Measurements from ENCODE around the gene GPC3. TPM values are rescaled to one million over a fixed set of nuclear protein-coding genes. Genes with fewer than 3 reads are reported as not detected.

Gene GPC3
- total RNA-seq, 4 donors from 2014 or later = 1.4 to 5.8 (median 2.7) TPM

DNA sequence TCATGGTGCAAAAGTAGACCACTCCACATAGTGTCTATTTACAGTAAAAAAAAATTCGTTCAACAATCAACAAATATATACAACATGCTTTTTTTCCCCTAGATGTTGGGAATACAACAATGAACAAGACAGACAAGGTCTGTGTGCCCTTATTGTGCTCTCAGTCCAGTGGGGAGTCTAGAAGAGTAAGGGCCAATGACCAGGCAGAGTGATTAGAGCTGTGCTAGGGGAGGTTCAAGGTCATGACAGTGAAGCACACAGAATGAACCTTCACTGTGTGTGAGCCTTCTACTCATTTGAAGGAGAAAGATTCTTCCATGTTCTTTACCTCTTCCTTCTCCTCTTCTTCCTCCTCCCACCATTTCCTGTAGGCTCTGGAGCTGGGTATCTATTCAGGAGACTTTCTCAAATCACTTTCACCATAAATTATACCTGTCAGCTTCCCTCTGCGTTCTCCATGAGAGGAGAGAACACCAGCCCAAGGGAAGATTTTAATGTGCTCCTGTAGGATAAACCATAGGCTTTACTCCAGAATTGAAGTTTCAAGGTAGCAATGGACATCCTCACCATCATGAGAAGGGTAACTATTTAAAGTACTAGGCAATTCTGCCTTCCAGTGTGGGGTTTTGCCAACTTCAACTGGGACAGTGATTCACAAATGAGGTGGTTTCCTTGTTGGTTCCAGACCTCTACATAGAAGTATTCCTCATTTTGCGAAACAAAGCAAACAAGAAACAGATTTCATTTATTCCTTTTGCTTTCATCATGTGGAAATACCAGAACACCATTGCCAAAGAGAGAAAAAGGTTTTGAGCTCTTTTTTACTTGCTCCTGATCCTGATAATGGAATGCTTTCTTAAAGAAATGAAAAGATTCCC, 323.2 kb downstream of the GPC3 start:
- Histone ChIP-seq H3K9me3 (no peaks in the 10 kb centered on the region), H3K27me3 (no peaks in the 10 kb centered on the region), H3K36me3 (no peaks in the 10 kb centered on the region), H3K4me1 (no peaks in the 10 kb centered on the region), H3K4me3 (no peak overlapping the region), H3K27ac (no peak overlapping the region)
- intact Hi-C loops (cut with DNase I; ENCODE audit: low total_unique reads) (no loop called here), in situ Hi-C loops (cut with MboI; ENCODE audit: low sequenced_read_pairs in 4 of 4) (loop anchor here in 3 of 4 donors (10.0 to 25.0 kb wide), 3 partner anchors 325 to 687 kb away; no protein-coding TSS in a partner anchor)
- no peak for TF ChIP-seq POLR2A (IDR thresholded peaks at IDR 0.05)
- TF ChIP-seq, protein P1, sequence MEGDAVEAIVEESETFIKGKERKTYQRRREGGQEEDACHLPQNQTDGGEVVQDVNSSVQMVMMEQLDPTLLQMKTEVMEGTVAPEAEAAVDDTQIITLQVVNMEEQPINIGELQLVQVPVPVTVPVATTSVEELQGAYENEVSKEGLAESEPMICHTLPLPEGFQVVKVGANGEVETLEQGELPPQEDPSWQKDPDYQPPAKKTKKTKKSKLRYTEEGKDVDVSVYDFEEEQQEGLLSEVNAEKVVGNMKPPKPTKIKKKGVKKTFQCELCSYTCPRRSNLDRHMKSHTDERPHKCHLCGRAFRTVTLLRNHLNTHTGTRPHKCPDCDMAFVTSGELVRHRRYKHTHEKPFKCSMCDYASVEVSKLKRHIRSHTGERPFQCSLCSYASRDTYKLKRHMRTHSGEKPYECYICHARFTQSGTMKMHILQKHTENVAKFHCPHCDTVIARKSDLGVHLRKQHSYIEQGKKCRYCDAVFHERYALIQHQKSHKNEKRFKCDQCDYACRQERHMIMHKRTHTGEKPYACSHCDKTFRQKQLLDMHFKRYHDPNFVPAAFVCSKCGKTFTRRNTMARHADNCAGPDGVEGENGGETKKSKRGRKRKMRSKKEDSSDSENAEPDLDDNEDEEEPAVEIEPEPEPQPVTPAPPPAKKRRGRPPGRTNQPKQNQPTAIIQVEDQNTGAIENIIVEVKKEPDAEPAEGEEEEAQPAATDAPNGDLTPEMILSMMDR (IDR thresholded peaks at IDR 0.05 in 4 of 5, conservative IDR thresholded peaks at IDR 0.05 in 1 of 5) = no peak
- DNase-seq (no peak), ATAC-seq (no peak)

DNA sequence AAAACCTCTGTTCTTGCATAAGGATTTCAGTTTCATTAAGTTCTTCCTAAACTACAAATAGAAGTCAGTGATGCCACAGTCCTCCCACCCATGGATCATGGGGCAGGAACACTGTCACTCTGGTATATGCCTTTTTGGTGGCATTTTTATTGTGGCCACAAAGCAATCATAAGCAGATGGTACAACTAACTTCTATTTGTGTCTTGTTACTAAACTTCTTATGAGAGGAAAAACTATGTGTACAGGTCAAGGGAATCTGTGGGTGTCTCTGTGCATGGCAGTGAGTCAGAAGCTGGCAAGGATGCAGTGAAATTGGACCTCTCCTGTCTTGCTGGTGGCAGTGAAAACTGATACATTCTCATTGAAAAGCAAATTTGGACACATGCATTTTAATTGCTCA, 325.1 kb downstream of the GPC3 start:
- Histone ChIP-seq H3K27me3 (no peaks in the 10 kb centered on the region), H3K9me3 (no peaks in the 10 kb centered on the region), H3K36me3 (no peaks in the 10 kb centered on the region), H3K4me3 (no peak overlapping the region), H3K4me1 (no peaks in the 10 kb centered on the region), H3K27ac (peak overlapping the region in 1 of 4 donors; percentile 19)
- peak in 1 of 2 donors; percentile 16 for DNase-seq
- in situ Hi-C loops (cut with MboI; ENCODE audit: low sequenced_read_pairs in 4 of 4) (loop anchor here in 3 of 4 donors (10.0 to 25.0 kb wide), 3 partner anchors 323 to 685 kb away; no protein-coding TSS in a partner anchor), intact Hi-C loops (cut with DNase I; ENCODE audit: low total_unique reads) (no loop called here)
- TF ChIP-seq POLR2A (IDR thresholded peaks at IDR 0.05) = no peak
- TF ChIP-seq, protein P1 (IDR thresholded peaks at IDR 0.05 in 4 of 5, conservative IDR thresholded peaks at IDR 0.05 in 1 of 5) = no peak
- peak; percentile 56 to 90 for ATAC-seq

DNA sequence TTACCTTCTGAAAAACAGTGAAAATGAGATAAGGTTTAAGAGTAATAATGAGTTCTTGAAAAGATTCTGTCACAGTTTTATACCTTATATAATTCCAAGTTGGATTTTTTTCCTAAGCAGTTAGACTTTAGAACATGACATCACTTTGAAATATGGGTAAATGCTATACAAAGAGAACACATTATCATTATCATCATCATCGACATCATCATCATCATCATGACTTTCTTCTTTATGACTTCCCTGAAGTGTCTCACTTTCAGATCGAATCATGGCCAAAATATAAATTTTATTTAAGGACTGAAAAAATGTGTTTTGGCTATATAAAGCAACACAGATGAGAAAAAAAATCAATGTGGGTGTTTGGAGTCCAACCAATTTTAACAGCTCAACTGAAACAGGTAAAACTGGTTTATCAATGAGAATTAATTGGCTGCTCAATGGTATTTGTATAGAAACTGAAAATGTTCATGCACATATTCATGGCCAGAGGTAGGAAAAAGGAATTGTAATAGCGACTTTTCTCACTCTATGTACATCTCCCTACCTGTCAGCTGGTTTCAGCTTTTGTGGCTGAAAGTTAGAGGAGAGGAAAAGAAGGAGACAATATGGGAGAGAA, 327.0 kb downstream of the GPC3 start:
- TF ChIP-seq, protein P1 (IDR thresholded peaks at IDR 0.05 in 4 of 5, conservative IDR thresholded peaks at IDR 0.05 in 1 of 5) = no peak
- TF ChIP-seq POLR2A (IDR thresholded peaks at IDR 0.05) = no peak
- Histone ChIP-seq H3K4me1 (no peaks in the 10 kb centered on the region), H3K27me3 (no peaks in the 10 kb centered on the region), H3K9me3 (no peaks in the 10 kb centered on the region), H3K36me3 (no peaks in the 10 kb centered on the region), H3K27ac (no peak overlapping the region), H3K4me3 (no peak overlapping the region)
- ATAC-seq (no peak), DNase-seq (no peak)
- in situ Hi-C loops (cut with MboI; ENCODE audit: low sequenced_read_pairs in 4 of 4) = loop anchor here in 2 of 4 donors (25.0 kb wide), 2 partner anchors 321 to 671 kb away; no protein-coding TSS in a partner anchor
- intact Hi-C loops (cut with DNase I; ENCODE audit: low total_unique reads) = no loop called here

DNA sequence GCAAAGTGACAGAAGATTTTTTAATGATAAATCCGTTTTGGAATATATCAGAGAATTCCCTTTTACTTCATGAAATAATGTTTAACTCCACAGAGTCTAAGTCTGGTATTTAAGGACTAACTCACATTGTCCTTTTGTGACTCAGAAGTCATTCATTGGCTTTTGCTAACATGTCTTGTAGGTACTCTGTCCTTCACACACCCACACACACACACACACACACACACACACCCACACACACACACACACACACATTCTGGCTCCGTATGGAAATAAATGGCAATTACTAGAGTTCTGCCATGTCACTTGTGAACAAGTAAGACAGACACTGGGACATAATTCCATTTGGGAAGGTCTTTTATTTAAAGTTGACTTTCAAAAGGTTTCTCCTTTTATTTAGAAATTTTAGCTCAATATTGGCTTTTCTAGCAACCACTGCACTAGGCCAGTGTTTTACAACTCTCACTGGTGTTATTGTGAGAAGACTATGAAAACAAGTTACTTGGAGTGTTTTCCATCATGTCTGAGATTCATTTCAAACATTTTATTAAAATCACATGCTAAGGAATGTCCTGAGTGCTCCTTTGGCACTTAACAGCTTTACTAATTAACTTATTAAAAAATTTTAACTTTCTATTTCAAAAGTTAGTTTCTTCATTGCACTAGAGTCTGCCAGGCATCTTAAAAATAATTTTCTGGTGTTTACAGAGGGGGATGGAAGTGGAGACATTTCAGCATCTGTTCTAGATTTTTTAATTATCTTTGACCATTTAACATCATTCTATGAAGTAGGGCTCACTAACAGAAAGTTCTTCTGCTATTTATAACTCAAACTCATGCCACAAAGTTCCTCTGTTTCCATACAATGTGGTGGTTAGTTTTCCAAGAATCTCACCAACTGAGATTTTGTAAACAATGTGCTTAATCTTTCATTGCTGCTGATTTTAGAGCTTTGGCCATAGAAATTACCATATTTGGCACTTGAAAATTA, 329.8 kb downstream of the GPC3 start:
- in situ Hi-C loops (cut with MboI; ENCODE audit: low sequenced_read_pairs in 4 of 4) (loop anchor here in 2 of 4 donors (25.0 kb wide), 2 partner anchors 318 to 668 kb away; no protein-coding TSS in a partner anchor), intact Hi-C loops (cut with DNase I; ENCODE audit: low total_unique reads) (no loop called here)
- no peak for DNase-seq

More for the DNA sequence above, 329.8 kb downstream of the GPC3 start:
- Histone ChIP-seq H3K4me1 (no peaks in the 10 kb centered on the region), H3K27me3 (no peaks in the 10 kb centered on the region), H3K9me3 (no peaks in the 10 kb centered on the region), H3K4me3 (no peak overlapping the region), H3K27ac (no peak overlapping the region), H3K36me3 (no peaks in the 10 kb centered on the region)
- ATAC-seq = no peak
- TF ChIP-seq, protein P1 (IDR thresholded peaks at IDR 0.05 in 4 of 5, conservative IDR thresholded peaks at IDR 0.05 in 1 of 5) = no peak
- no peak for TF ChIP-seq POLR2A (IDR thresholded peaks at IDR 0.05)
